GM13976 (cell line): ENCODE data around the gene ACKR4.

Experiments
- DNase-seq: peaks from one replicate; pipeline ENCODE4 v3.0.0; 2012; ENCODE audit warnings: low spot score
- in situ Hi-C: fragments of 300-500 bp; cut with MboI; formaldehyde crosslinking; loops from one replicate; pipeline ENCODE4 v1.12.0; 2022; ENCODE audit warnings: low sequenced_read_pairs, mixed read lengths, inconsistent platforms; ENCODE audit not compliant: unreplicated experiment
- TF ChIP-seq, protein P1 (sequence below): IDR thresholded peaks from 2 replicates; pipeline ENCODE4 v1.5.1; 2012; ENCODE audit warnings: borderline replicate concordance, mild to moderate bottlenecking; ENCODE audit not compliant: insufficient read depth; ENCODE audit errors: extremely low read depth, missing control alignments, control extremely low read depth

The ACKR4 gene

GRCh38 chr3:132622148-132622547 lies 25.1 kb downstream of the ACKR4 start:
- in situ Hi-C loops = no loop called here
- TF ChIP-seq, protein P1, sequence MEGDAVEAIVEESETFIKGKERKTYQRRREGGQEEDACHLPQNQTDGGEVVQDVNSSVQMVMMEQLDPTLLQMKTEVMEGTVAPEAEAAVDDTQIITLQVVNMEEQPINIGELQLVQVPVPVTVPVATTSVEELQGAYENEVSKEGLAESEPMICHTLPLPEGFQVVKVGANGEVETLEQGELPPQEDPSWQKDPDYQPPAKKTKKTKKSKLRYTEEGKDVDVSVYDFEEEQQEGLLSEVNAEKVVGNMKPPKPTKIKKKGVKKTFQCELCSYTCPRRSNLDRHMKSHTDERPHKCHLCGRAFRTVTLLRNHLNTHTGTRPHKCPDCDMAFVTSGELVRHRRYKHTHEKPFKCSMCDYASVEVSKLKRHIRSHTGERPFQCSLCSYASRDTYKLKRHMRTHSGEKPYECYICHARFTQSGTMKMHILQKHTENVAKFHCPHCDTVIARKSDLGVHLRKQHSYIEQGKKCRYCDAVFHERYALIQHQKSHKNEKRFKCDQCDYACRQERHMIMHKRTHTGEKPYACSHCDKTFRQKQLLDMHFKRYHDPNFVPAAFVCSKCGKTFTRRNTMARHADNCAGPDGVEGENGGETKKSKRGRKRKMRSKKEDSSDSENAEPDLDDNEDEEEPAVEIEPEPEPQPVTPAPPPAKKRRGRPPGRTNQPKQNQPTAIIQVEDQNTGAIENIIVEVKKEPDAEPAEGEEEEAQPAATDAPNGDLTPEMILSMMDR = no peak
- no peak for DNase-seq

GRCh38 chr3:132622761-132623160 lies 25.7 kb downstream of the ACKR4 start:
- no peak for DNase-seq
- in situ Hi-C loops = no loop called here
- TF ChIP-seq, protein P1 = no peak

DNA sequence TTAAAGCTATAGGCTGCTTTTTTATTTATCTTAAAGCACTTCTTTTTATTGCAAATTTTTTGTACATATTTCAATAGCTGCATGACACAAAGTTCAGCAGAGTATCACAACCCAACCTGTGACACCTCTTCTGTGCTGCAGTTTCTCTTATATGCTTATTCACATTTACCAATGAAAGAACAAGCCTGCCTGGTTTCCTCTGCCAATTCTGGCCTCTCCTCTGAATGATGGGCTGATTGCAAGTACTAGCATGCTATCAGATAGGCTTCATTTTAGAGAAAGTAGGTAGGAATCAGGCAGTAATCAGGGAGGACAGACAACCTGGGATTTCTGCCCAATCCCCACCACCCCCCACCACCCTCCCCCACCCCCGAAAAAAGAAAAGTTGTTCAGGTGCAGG lies 26.6 kb downstream of the ACKR4 start:
- TF ChIP-seq, protein P1 = no peak
- no peak for DNase-seq
- in situ Hi-C loops = no loop called here

DNA sequence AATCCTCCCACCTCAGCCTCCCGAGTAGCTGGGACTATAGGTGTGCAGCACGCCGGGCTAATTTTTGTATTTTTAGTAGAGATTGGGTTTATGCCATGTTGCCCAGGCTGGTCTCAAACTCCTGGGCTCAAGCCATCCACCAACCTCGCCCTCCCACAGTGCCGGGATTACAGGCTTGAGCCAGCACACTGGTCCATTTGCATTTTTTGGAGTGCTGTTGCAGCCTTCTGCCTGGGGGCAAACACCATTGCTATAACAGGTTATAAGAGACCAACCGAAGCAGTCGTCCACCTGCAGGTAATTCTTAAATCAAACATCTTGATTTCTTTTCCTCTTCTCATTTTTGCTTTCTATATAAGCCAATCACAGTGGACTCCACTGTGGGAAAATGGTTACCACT lies 27.7 kb downstream of the ACKR4 start:
- in situ Hi-C loops = loop anchor here (25.0 kb wide), 1 partner anchor 87 kb away; no protein-coding TSS in a partner anchor
- TF ChIP-seq, protein P1 = no peak
- DNase-seq = no peak

GRCh38 chr3:132625613-132626012 lies 28.5 kb downstream of the ACKR4 start:
- peak; percentile 56 for DNase-seq
- in situ Hi-C loops = loop anchor here (25.0 kb wide), 1 partner anchor 88 kb away; no protein-coding TSS in a partner anchor
- TF ChIP-seq, protein P1 = no peak

GRCh38 chr3:132626955-132627354 lies 29.9 kb downstream of the ACKR4 start:
- in situ Hi-C loops = loop anchor here (25.0 kb wide), 1 partner anchor 90 kb away; no protein-coding TSS in a partner anchor
- TF ChIP-seq, protein P1 = no peak
- DNase-seq = no peak
